Measurements from ENCODE around the gene TMEM132A.

TMEM132A gene

DNA sequence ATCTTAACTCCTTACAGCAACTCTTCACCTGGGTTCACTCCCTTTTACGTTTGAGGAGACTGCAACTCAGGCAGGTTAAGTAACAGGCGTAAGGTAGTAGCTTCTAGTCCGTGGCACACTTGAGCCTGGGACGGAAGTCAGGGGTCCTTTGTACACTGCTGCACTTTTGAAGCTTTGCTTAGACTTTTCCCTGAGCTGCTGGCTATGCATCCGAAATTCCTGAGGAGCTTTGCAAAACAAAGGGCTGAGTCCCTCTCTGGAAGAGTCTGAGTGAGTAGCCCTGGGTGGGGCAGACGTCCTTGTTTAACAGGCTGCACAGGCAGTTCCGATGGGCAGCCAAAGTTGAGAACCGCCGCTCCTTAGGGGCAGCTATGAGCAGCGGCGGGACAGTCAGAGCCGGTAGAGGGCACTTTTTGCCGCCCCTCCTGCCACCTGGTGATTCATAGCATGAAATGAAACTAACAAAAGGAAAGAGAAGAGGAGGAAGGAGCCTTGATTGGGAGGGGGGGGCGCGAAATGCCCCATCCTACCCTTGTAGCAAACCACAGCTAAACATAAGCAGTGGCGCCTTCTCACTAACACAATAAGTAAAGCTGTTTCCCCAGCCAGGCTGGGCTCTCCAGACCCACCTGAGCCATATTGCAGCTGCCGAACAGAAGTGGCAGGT is 8.9 kb upstream of the TMEM132A start:
- DNase-seq (ENCODE audit: extremely low read depth, low read depth) = no peak
- peak overlapping the region; percentile 85 for H3K4me3 ChIP-seq (replicated peaks; ENCODE audit: low read depth, low read length)
- TF ChIP-seq, protein P1, sequence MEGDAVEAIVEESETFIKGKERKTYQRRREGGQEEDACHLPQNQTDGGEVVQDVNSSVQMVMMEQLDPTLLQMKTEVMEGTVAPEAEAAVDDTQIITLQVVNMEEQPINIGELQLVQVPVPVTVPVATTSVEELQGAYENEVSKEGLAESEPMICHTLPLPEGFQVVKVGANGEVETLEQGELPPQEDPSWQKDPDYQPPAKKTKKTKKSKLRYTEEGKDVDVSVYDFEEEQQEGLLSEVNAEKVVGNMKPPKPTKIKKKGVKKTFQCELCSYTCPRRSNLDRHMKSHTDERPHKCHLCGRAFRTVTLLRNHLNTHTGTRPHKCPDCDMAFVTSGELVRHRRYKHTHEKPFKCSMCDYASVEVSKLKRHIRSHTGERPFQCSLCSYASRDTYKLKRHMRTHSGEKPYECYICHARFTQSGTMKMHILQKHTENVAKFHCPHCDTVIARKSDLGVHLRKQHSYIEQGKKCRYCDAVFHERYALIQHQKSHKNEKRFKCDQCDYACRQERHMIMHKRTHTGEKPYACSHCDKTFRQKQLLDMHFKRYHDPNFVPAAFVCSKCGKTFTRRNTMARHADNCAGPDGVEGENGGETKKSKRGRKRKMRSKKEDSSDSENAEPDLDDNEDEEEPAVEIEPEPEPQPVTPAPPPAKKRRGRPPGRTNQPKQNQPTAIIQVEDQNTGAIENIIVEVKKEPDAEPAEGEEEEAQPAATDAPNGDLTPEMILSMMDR (IDR thresholded peaks at IDR 0.05; ENCODE audit: low read depth, low read length, missing control alignments) = peak; percentile 29

DNA sequence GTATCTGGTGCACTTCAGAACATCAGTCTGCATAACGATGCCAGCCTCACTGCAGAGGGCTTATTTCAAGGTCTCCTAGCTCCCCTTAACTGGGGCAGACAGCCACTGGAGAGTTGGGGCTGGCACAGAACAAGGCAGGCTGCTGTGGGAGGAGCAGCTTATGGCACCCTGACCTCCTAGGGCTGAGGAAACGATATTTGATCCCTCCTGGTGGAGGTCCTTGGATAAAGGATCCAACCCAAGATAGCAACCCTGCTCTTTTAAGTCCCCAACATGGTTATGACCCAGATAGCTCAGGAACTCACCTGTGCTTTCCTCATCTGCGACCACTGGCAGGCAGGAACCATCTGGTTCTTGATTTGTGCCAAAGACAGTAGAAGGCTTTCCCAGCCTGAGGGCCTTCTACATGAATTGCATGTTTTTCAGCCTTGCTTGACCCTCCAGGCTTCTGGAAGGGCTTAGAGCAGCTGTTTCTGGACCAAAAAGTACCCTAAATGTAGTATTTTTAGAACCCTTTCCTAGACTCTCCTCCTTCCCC is 7.5 kb upstream of the TMEM132A start:
- DNase-seq (ENCODE audit: extremely low read depth, low read depth) = no peak
- TF ChIP-seq, protein P1 (IDR thresholded peaks at IDR 0.05; ENCODE audit: low read depth, low read length, missing control alignments) = no peak
- H3K4me3 ChIP-seq (replicated peaks; ENCODE audit: low read depth, low read length) = no peak overlapping the region

DNA sequence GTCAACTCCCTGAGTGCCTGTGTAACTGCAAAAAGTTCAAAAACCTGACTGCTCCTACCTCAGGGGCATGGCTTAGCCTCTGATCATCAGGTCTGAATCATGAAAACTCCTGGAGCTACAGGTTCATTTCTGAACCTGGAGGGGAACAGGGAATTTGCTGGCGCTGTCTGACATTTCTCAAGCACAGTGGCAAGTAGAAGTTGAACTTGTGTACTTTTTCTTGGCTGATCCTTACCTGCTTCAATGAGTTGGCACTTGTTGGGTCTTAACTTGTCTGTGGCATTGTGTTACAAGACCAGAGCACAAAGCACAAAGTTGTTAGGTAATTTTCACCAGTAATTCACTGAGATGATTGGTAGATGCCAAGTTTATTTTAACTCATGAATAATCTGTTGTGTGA is 7.0 kb upstream of the TMEM132A start:
- H3K4me3 ChIP-seq (replicated peaks; ENCODE audit: low read depth, low read length) = no peak overlapping the region
- no peak for DNase-seq (ENCODE audit: extremely low read depth, low read depth)
- TF ChIP-seq, protein P1 (IDR thresholded peaks at IDR 0.05; ENCODE audit: low read depth, low read length, missing control alignments) = no peak

DNA sequence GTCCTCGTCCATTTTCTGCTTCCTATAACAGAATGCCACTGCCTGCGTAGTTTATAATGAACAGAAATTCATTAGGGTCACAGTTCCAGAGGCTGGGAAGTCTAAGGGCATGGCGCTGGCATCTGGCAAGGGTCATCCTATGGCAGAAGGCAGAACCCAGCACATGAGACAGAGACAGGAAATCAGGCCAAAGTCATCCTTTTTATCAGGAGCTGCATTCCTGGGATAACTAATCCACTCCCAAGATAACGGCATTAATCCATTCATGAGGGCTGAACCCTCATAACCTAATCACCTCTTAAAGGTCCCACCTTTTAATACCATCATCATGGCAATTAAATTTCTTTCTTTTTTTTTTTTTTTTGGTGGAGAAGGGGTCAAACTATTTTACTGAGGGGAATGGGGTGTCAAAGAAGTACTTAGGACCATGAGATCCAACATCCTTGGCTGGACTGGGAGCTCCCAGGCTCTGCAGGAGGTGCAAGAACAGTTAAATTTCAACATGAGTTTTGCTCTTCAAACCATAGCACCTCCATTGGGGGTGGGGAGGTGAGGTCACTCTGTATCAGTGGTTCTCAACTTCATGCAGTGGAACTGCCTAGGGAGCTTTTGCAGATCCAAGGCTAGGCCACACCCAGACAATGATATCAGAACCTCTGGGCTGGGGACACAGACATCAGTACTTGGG is 5.9 kb upstream of the TMEM132A start:
- DNase-seq (ENCODE audit: extremely low read depth, low read depth) = no peak
- no peak overlapping the region for H3K4me3 ChIP-seq (replicated peaks; ENCODE audit: low read depth, low read length)
- TF ChIP-seq, protein P1 (IDR thresholded peaks at IDR 0.05; ENCODE audit: low read depth, low read length, missing control alignments) = no peak

DNA sequence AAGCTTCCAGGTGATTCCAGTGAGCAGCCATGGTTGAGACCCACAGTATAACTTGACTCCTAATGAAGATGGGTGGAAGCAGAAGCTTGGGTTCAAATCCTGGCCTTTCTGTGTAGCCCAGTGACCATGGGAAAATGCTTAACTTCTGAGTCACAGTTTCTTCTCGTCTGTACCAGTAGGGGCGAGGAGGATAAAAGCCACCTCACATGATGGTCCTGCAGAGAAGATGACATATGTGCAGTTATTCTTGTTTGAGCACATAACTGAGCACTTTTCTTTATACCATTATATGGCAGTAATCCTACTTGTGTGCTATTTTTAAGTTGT is 5.4 kb upstream of the TMEM132A start:
- DNase-seq (ENCODE audit: extremely low read depth, low read depth) = no peak
- TF ChIP-seq, protein P1 (IDR thresholded peaks at IDR 0.05; ENCODE audit: low read depth, low read length, missing control alignments) = no peak
- no peak overlapping the region for H3K4me3 ChIP-seq (replicated peaks; ENCODE audit: low read depth, low read length)

DNA sequence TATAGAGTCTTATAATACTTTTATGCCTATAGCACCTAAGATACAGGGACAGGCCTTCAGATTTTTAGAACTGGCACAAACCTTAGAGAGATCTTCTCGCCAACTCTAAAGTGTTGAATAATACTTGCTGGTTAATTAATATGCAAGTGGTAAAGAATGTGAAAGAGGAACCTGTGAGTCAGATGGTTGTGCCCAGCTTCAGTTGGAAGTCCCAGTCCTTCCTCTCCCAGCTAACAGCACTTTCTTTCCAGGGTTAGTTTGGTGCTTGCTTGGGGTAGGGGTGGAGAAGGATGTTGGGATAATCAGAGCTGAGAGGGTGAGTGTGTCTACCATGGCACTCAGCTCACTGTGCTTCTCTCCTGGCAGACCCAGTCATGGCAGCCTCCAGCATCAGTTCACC is 4.9 kb upstream of the TMEM132A start:
- no peak for DNase-seq (ENCODE audit: extremely low read depth, low read depth)
- TF ChIP-seq, protein P1 (IDR thresholded peaks at IDR 0.05; ENCODE audit: low read depth, low read length, missing control alignments) = no peak
- H3K4me3 ChIP-seq (replicated peaks; ENCODE audit: low read depth, low read length) = no peak overlapping the region

Measured in HFF-Myc (cell line).